Neural progenitor cell (in vitro differentiated cells): Measurements from ENCODE around the gene P3H2. TPM values are rescaled to one million over a fixed set of nuclear protein-coding genes. Genes with fewer than 3 reads are reported as not detected.
A peak's percentile ranks its signal among the peaks of the same experiment; 100 is the strongest.
"Not testable (repeated sequence)": the region's sequence is repeated elsewhere in the genome, so short reads cannot be mapped to it uniquely, and the experiment has no call there.

Experiments
- DNase-seq: peaks from one replicate; pipeline ENCODE4 v3.0.0-alpha.2; 2016; ENCODE audit warnings: low spot score
- H2AFZ ChIP-seq: fragments of 200-600 bp; sonication (generic); replicated peaks from 2 replicates; pipeline ENCODE4 v1.6.1; 2016; ENCODE audit warnings: antibody characterized with exemption
- H3F3A ChIP-seq: fragments of 200-600 bp; sonication (generic); 2 replicates; pipeline ENCODE4 v1.6.1; 2016; ENCODE audit warnings: antibody characterized with exemption, low read depth
- H3K27ac ChIP-seq: fragments of 200-600 bp; sonication (generic); 2 replicates; pipeline ENCODE4 v1.5.1; 2016; ENCODE audit warnings: mild to moderate bottlenecking
- H3K27me3 ChIP-seq: fragments of 200-600 bp; sonication (generic); 2 replicates; pipeline ENCODE4 v1.6.1; 2016; ENCODE audit warnings: mild to moderate bottlenecking, moderate library complexity
- H3K36me3 ChIP-seq: fragments of 200-600 bp; sonication (generic); 2 replicates; pipeline ENCODE4 v1.5.1; 2016
- H3K4me1 ChIP-seq: fragments of 200-600 bp; sonication (generic); 2 replicates; pipeline ENCODE4 v1.6.1; 2016; ENCODE audit warnings: mixed run types
- H3K4me2 ChIP-seq: fragments of 200-600 bp; sonication (generic); 2 replicates; pipeline ENCODE4 v1.6.1; 2016
- H3K4me3 ChIP-seq: fragments of 200-600 bp; sonication (generic); 2 replicates; pipeline ENCODE4 v1.5.1; 2016
- H3K79me2 ChIP-seq: fragments of 200-600 bp; sonication (generic); 2 replicates; pipeline ENCODE4 v1.6.1; 2016; ENCODE audit warnings: low read depth
- H3K9ac ChIP-seq: fragments of 200-600 bp; sonication (generic); 2 replicates; pipeline ENCODE4 v1.6.1; 2016
- H3K9me3 ChIP-seq: fragments of 200-600 bp; sonication (generic); 2 replicates; pipeline ENCODE4 v1.5.1; 2016; ENCODE audit warnings: low read depth
- H4K20me1 ChIP-seq: fragments of 200-600 bp; sonication (generic); 2 replicates; pipeline ENCODE4 v1.6.1; 2016; ENCODE audit warnings: low read depth
- H3K27ac Mint-ChIP-seq: 3 replicates; pipeline ENCODE4 v1.8.0; 2021; ENCODE audit warnings: mixed read lengths
- H3K27me3 Mint-ChIP-seq: 2 replicates; pipeline ENCODE4 v1.8.0; 2022; ENCODE audit warnings: low read depth, mild to moderate bottlenecking, inconsistent platforms, moderate library complexity, mixed read lengths; ENCODE audit not compliant: insufficient read depth
- H3K36me3 Mint-ChIP-seq: 3 replicates; pipeline ENCODE4 v1.8.0; 2021; ENCODE audit warnings: mixed read lengths
- H3K4me1 Mint-ChIP-seq: 3 replicates; pipeline ENCODE4 v1.8.0; 2021; ENCODE audit warnings: mixed read lengths
- H3K4me3 Mint-ChIP-seq: 3 replicates; pipeline ENCODE4 v1.8.0; 2021; ENCODE audit warnings: mild to moderate bottlenecking, moderate library complexity, mixed read lengths
- H3K9me3 Mint-ChIP-seq: 3 replicates; pipeline ENCODE4 v1.8.0; 2020; ENCODE audit warnings: mixed read lengths
- EZH2 ChIP-seq: fragments of 200-600 bp; sonication (generic); IDR thresholded peaks from 2 replicates; pipeline ENCODE4 v1.6.1; 2017; ENCODE audit warnings: antibody characterized with exemption, mild to moderate bottlenecking, moderate library complexity
- EZH2phosphoT487 ChIP-seq: fragments of 200-600 bp; sonication (generic); IDR thresholded peaks from 2 replicates; pipeline ENCODE4 v1.6.1; 2017; ENCODE audit warnings: antibody characterized with exemption
- total RNA-seq: library from RNA; depleted of rRNA; stranded (reverse); fragments of >200 nt; gene quantifications from 2 replicates; pipeline ENCODE4 v1.2.3, GENCODE V29; 2015; ENCODE audit warnings: low replicate concordance
- TF ChIP-seq, protein P1 (sequence below): fragments of 200-600 bp; sonication (generic); IDR thresholded peaks from 2 replicates; pipeline ENCODE4 v1.5.1; 2017; ENCODE audit warnings: antibody characterized with exemption, mild to moderate bottlenecking

The P3H2 gene
- total RNA-seq, 1 donor from 2014 or later: 21.4 TPM

DNA sequence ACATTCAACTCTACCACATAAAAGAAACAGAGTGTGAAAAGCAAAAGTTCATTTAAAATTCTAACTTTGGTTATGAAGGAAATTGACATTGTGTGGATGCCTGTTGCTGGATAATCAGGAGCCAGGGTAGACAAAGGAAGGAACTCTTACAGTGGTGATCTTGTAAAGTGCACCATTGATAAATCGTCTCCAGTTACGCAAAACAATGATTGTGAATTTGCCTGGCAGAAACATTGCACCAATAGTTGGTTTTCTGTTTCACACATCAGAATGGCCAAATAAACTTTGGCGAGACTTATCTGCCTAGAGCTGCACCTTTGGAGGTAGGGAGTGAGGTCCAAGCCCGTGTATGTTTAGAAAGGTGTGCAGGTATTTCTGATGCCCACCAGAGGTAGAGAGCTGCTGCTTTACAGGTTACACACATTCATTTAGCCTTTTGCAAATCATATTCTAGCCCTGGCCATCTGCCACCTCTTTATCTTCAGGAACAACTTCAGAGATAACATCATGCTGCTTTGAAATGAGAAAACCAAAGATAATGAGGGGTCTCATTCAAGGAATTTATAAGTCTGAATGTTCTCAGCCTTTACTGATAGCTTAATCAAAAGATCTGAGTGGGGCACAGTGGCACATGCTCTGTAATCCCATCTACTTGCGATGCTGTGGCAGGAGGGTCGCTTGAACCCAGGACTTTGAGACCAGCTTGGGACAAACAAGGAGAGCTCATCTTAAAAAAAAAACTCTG is 47.4 kb upstream of the P3H2 start:
- Histone ChIP-seq H3K9ac (no peak overlapping the region), H3K4me2 (no peak overlapping the region), H3K27me3 (no peaks in the 10 kb centered on the region), H3K79me2 (no peaks in the 10 kb centered on the region), H3K36me3 (no peaks in the 10 kb centered on the region), H4K20me1 (no peaks in the 10 kb centered on the region), H2AFZ (no peak overlapping the region), H3K9me3 (no peaks in the 10 kb centered on the region), H3K4me3 (no peak overlapping the region), H3F3A (no peaks in the 10 kb centered on the region), H3K27ac (no peak overlapping the region), H3K4me1 (no peaks in the 10 kb centered on the region)
- TF ChIP-seq EZH2 (no peak), EZH2phosphoT487 (no peak)
- TF ChIP-seq, protein P1, sequence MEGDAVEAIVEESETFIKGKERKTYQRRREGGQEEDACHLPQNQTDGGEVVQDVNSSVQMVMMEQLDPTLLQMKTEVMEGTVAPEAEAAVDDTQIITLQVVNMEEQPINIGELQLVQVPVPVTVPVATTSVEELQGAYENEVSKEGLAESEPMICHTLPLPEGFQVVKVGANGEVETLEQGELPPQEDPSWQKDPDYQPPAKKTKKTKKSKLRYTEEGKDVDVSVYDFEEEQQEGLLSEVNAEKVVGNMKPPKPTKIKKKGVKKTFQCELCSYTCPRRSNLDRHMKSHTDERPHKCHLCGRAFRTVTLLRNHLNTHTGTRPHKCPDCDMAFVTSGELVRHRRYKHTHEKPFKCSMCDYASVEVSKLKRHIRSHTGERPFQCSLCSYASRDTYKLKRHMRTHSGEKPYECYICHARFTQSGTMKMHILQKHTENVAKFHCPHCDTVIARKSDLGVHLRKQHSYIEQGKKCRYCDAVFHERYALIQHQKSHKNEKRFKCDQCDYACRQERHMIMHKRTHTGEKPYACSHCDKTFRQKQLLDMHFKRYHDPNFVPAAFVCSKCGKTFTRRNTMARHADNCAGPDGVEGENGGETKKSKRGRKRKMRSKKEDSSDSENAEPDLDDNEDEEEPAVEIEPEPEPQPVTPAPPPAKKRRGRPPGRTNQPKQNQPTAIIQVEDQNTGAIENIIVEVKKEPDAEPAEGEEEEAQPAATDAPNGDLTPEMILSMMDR: no peak
- Mint-ChIP-seq H3K27me3 (peaks cover 9% of the 10 kb centered on the region), H3K4me1 (peaks cover 10% of the 10 kb centered on the region), H3K4me3 (no peak overlapping the region), H3K9me3 (peaks cover 11% of the 10 kb centered on the region), H3K27ac (peak overlapping the region; percentile 22), H3K36me3 (no peaks in the 10 kb centered on the region)
- no peak for DNase-seq

DNA sequence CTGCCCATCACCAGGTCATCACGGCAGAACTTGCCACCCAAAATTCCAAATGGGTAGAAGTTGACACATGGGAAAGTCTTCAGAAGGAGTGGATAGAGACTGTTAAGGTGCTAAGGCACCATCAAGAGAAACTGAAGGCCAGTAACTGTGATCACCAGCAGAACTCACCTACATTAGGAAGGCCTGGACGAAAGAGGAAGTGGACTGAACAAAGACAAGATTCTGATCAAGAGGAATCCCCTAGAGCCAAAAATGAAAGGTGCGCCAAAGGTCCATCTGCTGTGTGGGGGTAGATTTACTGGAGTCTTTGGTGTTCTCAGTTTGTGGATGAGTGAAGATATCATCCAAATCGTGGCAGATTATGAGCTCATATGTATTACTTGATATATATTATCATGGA is 46.3 kb upstream of the P3H2 start:
- Mint-ChIP-seq H3K27ac (no peak overlapping the region), H3K36me3 (no peaks in the 10 kb centered on the region), H3K4me1 (peaks cover under 1% of the 10 kb centered on the region), H3K4me3 (no peak overlapping the region), H3K9me3 (peaks cover 15% of the 10 kb centered on the region), H3K27me3 (peaks cover 9% of the 10 kb centered on the region)
- H4K20me1 ChIP-seq: no peaks in the 10 kb centered on the region
- no peaks in the 10 kb centered on the region for H3K4me1 ChIP-seq
- no peak overlapping the region for H3K9ac ChIP-seq
- no peak overlapping the region for H3K4me3 ChIP-seq
- no peak overlapping the region for H3K4me2 ChIP-seq
- H3F3A ChIP-seq: no peaks in the 10 kb centered on the region
- TF ChIP-seq, protein P1: no peak
- TF ChIP-seq EZH2phosphoT487 (no peak), EZH2 (no peak)
- no peaks in the 10 kb centered on the region for H3K36me3 ChIP-seq
- DNase-seq: no peak
- H3K27me3 ChIP-seq: no peaks in the 10 kb centered on the region
- H2AFZ ChIP-seq: no peak overlapping the region
- no peaks in the 10 kb centered on the region for H3K79me2 ChIP-seq
- no peak overlapping the region for H3K27ac ChIP-seq
- H3K9me3 ChIP-seq: no peaks in the 10 kb centered on the region

DNA sequence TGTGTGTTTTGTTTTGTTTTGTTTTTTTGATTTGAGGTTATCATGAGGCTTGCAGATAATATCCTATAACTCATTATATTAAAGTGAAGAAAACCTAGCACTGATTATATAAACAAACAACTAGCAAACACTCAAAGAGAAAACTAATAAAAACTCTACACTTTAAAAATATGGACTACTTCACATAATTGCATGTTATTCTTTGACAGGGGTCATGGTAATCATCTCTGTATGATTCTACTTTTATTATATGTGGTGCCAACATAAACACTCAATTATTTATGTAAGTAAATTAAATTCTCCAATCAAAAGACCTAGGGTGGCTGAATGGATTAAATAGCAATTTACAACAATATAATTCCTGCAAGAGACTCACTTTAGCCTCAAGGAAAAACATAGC is 44.6 kb upstream of the P3H2 start:
- Histone ChIP-seq H2AFZ (no peak overlapping the region), H3K79me2 (no peaks in the 10 kb centered on the region), H3K9me3 (no peaks in the 10 kb centered on the region), H4K20me1 (no peaks in the 10 kb centered on the region), H3K4me2 (no peak overlapping the region), H3K4me1 (no peaks in the 10 kb centered on the region), H3F3A (no peaks in the 10 kb centered on the region), H3K27me3 (no peaks in the 10 kb centered on the region), H3K27ac (no peak overlapping the region), H3K9ac (no peak overlapping the region), H3K4me3 (no peak overlapping the region), H3K36me3 (no peaks in the 10 kb centered on the region)
- no peak for TF ChIP-seq EZH2phosphoT487
- TF ChIP-seq, protein P1: no peak
- TF ChIP-seq EZH2: no peak
- Mint-ChIP-seq H3K9me3 (peaks cover 15% of the 10 kb centered on the region), H3K36me3 (no peaks in the 10 kb centered on the region), H3K27ac (no peak overlapping the region), H3K4me1 (no peaks in the 10 kb centered on the region), H3K27me3 (peaks cover 9% of the 10 kb centered on the region), H3K4me3 (no peak overlapping the region)
- no peak for DNase-seq

DNA sequence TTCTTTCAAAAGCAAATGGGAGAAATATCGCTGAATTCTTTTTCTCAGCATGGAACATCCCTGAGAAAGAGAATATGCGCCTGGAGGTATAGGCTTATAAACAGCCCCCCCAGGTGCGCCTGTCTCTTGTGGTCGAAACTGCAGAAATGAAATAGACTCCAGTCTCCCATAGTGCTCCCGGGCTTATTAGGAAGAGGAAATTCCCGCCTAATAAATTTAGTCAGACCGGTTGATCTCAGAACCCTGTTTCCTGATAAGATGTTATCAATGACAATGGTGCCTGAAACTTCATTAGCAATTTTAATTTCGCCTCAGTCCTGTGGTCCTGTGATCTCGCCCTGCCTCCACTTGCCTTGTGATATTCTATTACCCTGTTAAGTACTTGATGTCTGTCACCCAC is 41.3 kb upstream of the P3H2 start:
- not testable (repeated sequence) for H3K27ac ChIP-seq, H3K36me3 ChIP-seq, H3K4me1 ChIP-seq, H3K27me3 ChIP-seq, H3K27me3 Mint-ChIP-seq, H4K20me1 ChIP-seq, H3K9ac ChIP-seq, H2AFZ ChIP-seq, DNase-seq, H3K4me2 ChIP-seq, H3K4me1 Mint-ChIP-seq, H3K9me3 ChIP-seq, H3K79me2 ChIP-seq, H3K4me3 Mint-ChIP-seq, H3K36me3 Mint-ChIP-seq, H3K4me3 ChIP-seq, H3F3A ChIP-seq, H3K27ac Mint-ChIP-seq
- H3K9me3 Mint-ChIP-seq: peaks cover 15% of the 10 kb centered on the region
